Measurements from ENCODE around the gene MAST3. TPM values are rescaled to one million over a fixed set of nuclear protein-coding genes. Genes with fewer than 3 reads are reported as not detected.

The MAST3 gene
- total and polyA plus RNA-seq, 7 donors: 2.6 to 16.3 (median 4.2) TPM

- Histone ChIP-seq H3K4me3 (no peak overlapping the region), H3K4me1 (peaks cover 0 to 15% (median 13%) of the 10 kb centered on the region in 4 donors), H3K36me3 (no peaks in the 10 kb centered on the region), H3K9me3 (no peaks in the 10 kb centered on the region), H3K27ac (peak overlapping the region; percentile 73 to 90 (median 82)), H3K27me3 (no peaks in the 10 kb centered on the region)
- 60 to 74% methylated on average over 6 of the region's 6 CpGs for WGBS, 2 donors
- peak; percentile 79 for DNase-seq
- intact Hi-C loops (cut with DNase I): loop anchor here (5.0 kb wide), 1 partner anchor 120 kb away; no protein-coding TSS in a partner anchor
- TF ChIP-seq CTCF (IDR thresholded peaks at IDR 0.05) (no peak), POLR2AphosphoS5 (IDR thresholded peaks at IDR 0.05) (no peak), POLR2A (IDR thresholded peaks at IDR 0.05) (no peak), EP300 (IDR thresholded peaks at IDR 0.05) (no peak)
These were observed 40.0 kb upstream of the MAST3 start for GRCh38 chr19:18057557-18057956.

- intact Hi-C loops (cut with DNase I): loop anchor here (1.0 to 5.0 kb wide), 2 partner anchors 51 to 121 kb away; no protein-coding TSS in a partner anchor
- TF ChIP-seq EP300 (IDR thresholded peaks at IDR 0.05) (no peak), POLR2AphosphoS5 (IDR thresholded peaks at IDR 0.05) (peak in 2 of 4 donors; percentile 37 to 59), CTCF (IDR thresholded peaks at IDR 0.05) (peak; percentile 96 to 98 (median 97))
- peak; percentile 89 for DNase-seq
- peak overlapping the region in 3 of 4 donors; percentile 1 to 15 (median 13) for H3K4me3 ChIP-seq
- peaks cover 0 to 15% (median 13%) of the 10 kb centered on the region in 4 donors for H3K4me1 ChIP-seq
- H3K9me3 ChIP-seq: no peaks in the 10 kb centered on the region
- peak overlapping the region; percentile 73 to 90 (median 82) for H3K27ac ChIP-seq
- no peaks in the 10 kb centered on the region for H3K36me3 ChIP-seq
- no peaks in the 10 kb centered on the region for H3K27me3 ChIP-seq
- 4 to 5% methylated on average over 34 of the region's 34 CpGs for WGBS, 2 donors
These were observed 39.2 kb upstream of the MAST3 start for GRCh38 chr19:18058208-18059009.

DNA sequence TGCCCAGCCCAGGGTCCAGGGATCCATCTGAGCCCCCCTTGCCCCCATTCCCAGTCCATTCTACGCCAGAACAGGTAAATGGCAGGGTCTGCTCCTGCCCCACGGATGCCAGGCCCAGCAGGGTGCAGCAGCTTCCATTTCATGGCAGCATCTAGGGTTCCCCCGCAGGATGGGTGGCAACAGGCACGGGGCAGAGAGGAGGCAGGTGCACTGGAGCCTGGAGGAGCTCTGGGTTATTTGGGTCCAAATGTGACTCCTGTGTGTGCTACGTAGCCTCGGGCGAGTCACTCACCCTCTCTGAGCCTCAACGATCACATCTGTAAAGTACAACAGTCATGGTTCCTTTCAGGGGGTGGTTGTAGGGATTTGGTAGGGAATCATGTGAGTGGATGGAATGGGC is 38.3 kb upstream of the MAST3 start:
- Histone ChIP-seq H3K4me3 (no peak overlapping the region), H3K4me1 (peaks cover 0 to 15% (median 13%) of the 10 kb centered on the region in 4 donors), H3K27ac (no peak overlapping the region), H3K9me3 (no peaks in the 10 kb centered on the region), H3K27me3 (no peaks in the 10 kb centered on the region), H3K36me3 (no peaks in the 10 kb centered on the region)
- intact Hi-C loops (cut with DNase I): loop anchor here (5.0 kb wide), 1 partner anchor 122 kb away; no protein-coding TSS in a partner anchor
- DNase-seq: no peak
- WGBS, 2 donors: 48 to 73% methylated on average over 8 of the region's 8 CpGs
- TF ChIP-seq POLR2A (IDR thresholded peaks at IDR 0.05) (no peak), POLR2AphosphoS5 (IDR thresholded peaks at IDR 0.05) (no peak), EP300 (IDR thresholded peaks at IDR 0.05) (no peak), CTCF (IDR thresholded peaks at IDR 0.05) (no peak)

GRCh38 chr19:18059902-18060301 is 37.7 kb upstream of the MAST3 start:
- intact Hi-C loops (cut with DNase I): loop anchor here (5.0 kb wide), 1 partner anchor 123 kb away; no protein-coding TSS in a partner anchor
- H3K4me1 ChIP-seq: peaks cover 0 to 15% (median 13%) of the 10 kb centered on the region in 4 donors
- no peak for DNase-seq

More at GRCh38 chr19:18059902-18060301, 37.7 kb upstream of the MAST3 start:
- Histone ChIP-seq H3K27ac (no peak overlapping the region), H3K4me3 (no peak overlapping the region), H3K36me3 (no peaks in the 10 kb centered on the region), H3K27me3 (no peaks in the 10 kb centered on the region), H3K9me3 (no peaks in the 10 kb centered on the region)
- TF ChIP-seq POLR2AphosphoS5 (IDR thresholded peaks at IDR 0.05) (no peak), POLR2A (IDR thresholded peaks at IDR 0.05) (no peak), EP300 (IDR thresholded peaks at IDR 0.05) (no peak), CTCF (IDR thresholded peaks at IDR 0.05) (no peak)
- WGBS, 2 donors: 64 to 82% methylated on average over 5 of the region's 5 CpGs
